GM18517 (cell line): ENCODE results near the gene CCDC9B.

ENCODE experiments used
- ATAC-seq: cut with Tn5 transposase; IDR thresholded peaks from one replicate; pipeline ENCODE4 v1.9.1; 2021; ENCODE audit warnings: mild to moderate bottlenecking, moderate library complexity; ENCODE audit not compliant: unreplicated experiment

The CCDC9B gene

DNA sequence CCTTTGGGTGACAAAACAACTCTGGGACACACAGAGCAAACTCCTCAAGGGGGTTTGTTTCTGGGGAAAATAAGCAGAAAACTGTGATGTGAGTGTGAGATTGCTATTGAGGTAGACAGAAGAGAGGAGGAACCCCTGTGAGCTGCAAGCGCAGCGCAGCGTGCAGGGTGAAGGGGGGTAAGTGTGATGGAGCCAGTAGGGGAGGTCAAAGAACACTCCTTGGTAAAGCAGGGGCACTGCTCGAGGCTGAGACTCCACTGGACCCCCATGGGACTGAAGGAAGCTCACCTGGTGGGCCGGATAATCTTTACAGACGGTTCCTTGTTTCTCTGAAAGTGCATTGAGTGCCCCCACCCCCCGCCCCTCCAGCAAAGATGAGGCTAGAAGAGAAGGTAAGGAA, 9.7 kb downstream of the CCDC9B start:
- ATAC-seq, result no peak

DNA sequence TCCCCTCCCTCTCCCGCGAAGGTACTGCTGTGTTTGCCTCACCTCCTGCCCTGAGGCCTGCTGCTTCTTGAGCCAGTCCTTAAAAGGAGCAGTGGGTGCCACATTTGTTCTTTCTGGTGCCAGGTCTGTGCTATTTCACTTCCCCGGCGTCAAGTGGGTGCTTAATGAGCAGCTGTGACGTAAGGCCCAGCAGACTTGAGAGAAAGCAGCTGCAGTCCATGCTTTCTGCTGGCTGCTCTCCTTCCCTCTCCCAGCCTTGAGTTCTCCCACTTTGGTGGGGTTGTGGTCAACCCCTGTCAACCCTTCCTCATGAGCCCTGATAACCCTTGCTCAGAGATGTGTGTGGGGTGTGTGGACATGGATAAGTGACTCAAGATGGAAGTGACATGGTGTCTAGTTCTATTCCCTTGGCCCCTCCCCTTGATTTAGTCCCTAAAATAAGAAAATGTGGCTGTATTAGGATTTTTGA, 10.3 kb downstream of the CCDC9B start:
- no peak for ATAC-seq

DNA sequence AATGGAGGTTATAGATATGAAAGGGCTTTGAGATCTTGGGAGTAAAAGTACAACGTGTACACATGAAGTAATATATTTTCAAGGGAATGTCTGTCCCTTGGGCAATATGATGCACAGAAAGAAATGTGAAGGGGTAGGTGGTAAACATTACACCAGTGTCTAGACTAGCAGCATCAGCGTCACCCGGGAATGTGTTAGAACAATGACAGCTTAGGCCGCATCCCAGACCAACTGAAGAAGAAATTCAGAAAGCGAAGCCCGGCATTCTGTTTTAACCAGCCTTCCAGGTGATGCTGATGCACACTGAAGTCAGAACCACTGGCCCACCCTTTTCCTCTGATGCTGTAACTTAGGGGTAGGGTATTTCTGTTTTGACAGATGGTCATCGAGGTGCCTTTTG, 10.9 kb downstream of the CCDC9B start:
- no peak for ATAC-seq

DNA sequence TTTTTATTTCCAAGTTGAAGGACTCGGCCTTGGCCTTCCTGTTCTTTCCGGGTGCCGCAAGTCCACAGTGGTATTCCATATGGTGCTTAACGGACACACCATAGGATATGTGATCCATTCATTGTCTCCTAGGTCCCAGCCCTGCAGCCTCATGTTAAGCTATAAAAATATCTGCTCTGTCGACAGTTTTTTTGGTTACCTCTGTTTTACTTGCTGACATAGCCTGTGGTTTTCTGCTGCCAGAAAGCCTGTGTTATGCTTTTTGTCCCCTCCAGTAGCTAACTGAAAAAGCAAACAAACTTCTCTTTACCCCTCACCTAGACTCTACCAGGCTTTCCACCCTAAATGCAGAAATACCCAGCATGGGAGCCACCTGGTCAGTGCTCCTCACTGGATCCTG, 12.0 kb downstream of the CCDC9B start:
- no peak for ATAC-seq

DNA sequence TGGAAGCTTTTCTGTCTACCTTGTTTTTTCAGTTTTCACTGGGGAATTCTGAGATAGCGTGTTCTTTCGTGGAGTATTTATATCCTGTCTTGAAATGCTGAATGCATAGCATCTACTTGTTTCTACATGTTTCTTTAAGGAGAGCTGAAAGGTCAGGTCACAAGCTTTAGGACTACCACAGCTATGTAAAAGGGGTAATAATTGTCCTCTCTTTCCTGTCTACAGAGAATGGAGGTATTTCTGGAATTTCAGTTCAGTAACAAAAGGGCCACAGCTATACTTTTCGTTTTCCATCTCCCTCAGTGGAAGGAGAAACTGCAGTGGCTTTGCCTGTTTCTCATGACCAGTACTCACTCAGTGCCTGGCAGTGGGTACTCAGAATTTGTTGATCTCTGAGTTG, 12.6 kb downstream of the CCDC9B start:
- ATAC-seq, result no peak

DNA sequence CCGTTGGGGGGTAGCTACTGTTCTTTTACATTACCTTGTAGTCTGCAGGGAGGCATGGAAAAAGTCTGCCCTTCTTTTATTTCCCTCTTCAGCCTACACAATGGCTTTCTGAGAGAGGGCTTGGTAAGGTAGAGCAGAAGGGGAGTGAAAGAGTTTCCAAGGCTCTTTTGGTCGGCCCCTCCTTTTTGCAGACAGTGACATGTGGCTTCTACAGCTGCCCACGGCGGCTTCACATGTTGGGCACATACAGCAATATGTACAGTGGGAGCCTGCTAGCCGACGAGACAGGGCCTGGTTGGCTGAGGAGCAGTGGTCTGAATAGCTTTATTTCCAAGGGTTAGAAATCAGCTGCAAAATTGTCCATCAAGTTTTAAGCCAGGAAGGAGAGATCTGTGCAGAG, 13.3 kb downstream of the CCDC9B start:
- no peak for ATAC-seq

DNA sequence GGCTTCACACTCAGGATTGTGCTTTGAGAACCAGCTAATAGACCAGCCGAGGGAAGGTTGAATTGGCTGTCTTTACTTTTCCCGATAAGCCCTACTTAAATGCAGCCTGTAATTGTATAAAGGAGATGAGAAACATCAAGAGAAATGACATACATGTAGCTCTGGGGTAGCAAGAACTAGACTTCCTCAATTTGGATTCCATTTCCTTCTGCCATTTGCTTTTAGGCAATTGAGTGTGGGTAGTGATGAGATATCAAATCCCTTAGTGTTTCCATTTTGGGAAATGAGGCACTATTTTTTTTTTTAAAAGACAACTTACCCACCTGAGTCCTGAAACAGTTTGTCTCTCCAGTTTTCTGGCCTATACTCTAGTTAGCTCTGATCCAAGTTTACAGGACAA, 15.0 kb downstream of the CCDC9B start:
- ATAC-seq, result no peak

DNA sequence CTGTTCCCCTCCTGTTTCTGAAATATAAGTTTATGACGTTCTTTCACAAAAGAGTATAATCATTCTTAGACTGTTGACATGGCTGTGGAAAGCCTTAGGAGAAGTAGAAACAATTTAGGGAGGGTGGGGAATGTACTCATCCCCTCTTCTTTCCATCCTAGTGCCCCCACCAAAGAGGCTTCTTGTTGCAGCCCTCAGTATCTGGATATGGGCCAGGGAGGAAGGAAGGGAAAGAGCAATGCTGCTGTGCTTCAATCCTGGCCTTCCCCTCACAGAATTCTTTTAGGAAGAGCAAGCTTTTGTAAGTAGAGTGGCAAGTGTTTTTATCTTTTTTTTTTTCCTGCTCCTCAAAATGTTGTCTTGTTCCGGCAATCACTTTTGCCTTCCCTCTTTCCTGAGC, 15.6 kb downstream of the CCDC9B start:
- ATAC-seq, result no peak

DNA sequence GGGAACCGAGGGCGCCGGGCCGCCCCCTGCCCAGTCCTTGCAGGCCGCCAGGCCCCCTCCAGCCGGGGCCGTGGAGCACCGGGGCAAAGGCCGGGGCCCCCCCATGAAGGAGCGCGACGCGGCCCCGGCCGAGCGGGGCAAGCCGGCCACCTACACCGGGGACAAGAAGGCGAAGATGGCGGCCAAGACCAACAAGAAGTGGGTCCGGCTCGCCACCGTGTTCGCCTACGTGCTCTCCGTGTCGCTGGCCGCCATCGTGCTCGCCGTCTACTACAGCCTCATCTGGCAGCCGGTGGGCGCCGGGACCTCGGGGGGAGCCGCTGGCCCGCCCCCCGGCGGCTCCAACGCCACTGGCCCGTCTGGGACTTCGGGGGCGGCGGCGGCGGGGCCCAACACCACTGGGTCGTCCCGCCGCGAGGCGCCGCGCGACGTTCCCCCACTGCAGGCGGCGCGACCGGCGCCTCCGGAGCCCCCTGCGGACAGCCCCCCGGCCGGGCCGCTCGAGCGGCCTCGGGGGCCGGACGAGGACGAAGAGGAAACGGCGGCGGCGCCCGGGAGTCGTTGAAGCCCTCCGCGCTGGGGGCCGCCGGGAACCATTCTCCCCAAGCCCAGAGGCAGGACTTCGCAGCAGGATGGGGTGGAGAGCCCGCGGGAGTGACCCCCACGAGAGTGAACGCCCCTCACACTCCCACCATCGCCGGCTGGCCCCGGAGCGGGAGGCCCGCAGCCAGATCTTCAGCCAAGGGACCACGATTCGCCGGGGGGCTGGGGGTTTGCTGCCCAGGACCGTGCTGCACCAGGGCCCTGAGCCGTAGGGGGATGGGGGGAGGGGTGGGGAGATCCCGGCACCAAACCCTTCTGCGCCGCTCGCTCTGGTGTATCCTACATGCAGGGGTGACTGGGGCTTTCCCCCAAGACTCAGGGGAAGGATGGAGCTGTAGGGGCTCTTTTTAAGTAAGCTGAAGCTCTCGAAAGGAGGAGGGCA, 16.5 kb downstream of the CCDC9B start:
- ATAC-seq, result no peak

DNA sequence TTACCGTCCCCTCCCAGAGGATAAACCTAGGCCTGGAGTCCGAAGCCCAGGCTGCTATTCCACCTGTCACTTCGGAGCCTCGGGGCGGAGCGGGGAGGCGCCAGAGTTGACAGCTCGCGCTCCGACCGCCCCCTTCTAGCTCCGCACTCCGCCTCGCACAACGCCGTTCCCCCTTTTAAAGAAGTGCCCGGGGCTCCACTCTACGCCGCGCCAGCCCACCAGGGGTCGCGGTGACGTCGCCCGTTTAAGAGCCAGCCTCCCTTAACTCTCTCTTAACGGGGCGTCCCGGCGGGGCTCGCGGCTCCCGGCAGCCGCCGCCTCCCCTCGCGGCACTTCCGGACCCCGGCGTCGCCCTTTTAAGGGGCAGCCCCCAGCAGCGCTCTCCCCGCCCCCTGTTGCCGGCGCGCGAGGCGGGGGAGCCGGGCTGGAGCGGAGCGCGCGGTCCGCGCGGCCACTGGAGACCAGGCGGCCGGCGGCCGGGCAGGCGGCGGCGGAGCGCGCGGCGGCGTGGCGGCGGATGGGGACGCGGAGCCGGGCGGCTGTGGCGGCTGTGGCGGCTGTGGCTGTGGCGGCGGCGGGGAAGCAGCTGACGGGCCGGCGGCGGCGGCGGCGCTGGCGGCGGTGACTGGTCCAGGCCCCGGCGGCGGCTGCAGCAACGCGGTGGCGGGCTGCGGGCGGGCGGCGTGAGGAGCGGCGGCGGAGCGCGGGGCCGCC, 17.3 kb downstream of the CCDC9B start, which contains the start of gene INAFM2:
Gene INAFM2 (plus strand): TSS at position 454 of the 714 bp plus-strand sequence. CDS start 364 bp downstream, outside the sequence.
- ATAC-seq, result peak; percentile 85

DNA sequence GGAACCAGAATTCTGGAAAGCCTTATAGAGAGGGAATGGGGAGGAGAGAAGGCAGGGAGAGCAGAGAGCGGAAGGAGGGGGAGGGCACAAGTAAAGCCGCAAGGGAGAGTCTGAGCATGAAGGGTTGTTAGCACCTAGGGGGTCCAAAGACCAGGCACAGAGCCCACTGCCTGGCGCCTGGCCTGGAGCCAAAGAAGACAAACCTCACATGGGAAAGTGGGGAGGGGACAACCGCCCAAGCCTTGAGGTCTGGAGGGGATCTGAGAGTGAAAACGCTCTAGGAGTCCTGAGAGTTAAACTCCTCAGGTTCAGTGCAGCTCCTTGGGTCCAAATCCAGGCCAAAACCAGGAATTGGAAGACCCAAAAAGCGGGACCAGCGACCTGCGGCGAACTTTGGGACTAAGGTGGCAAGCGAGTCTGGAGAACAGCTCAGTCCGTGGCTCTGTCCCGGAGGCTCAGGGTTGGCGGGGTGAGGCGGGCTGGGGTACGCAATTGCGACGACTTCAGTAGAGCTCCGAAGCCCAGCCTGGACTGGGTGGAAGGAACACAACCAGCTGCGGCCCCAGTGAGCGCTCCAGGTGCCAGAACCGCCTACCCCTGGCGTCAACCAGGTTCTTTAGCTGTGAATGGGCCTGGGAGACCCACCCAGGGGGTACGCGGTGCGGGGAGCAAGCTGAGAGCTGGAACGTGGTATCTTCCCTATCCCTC, 18.1 kb downstream of the CCDC9B start:
- no peak for ATAC-seq

DNA sequence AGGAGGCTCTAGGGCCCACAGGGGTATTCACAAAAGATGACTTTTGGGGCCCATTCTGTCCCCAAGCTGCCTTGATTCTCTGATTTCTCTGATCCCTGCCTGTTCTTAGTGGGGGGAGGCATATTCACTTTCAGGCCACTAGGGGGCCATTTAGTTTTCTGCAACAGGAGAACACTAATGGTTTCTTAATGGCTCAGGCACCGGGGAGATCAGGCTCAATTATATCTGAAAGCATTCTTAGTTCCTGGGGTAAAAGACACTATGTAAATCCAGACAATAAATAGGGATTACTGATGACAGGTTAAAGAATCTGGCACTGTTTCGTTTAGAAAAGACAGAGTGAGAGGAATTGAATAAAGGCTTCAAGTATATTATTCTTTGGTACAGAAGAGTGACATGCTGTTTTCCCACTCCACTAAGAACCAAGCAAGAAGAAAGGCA, 19.8 kb downstream of the CCDC9B start:
- ATAC-seq, result peak; percentile 29

DNA sequence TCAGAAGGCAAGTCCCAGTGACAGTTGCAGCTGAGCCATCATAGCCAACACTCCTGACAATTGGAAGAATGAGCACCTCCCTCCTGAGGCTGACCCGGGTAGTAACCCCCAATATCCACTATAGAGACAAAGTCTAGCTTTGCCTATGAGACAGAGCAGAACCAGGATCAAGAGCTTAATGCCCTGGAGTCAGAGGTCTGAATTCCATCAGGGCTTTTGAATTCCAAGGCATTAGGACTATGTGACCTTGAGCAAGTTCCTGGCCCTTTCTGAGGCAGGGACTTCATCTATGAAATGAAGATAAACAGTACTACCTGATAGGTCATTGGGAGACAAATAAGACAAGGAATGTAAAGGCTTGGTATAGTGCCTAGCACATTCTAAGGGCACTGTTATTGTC, 20.3 kb downstream of the CCDC9B start:
- no peak for ATAC-seq

DNA sequence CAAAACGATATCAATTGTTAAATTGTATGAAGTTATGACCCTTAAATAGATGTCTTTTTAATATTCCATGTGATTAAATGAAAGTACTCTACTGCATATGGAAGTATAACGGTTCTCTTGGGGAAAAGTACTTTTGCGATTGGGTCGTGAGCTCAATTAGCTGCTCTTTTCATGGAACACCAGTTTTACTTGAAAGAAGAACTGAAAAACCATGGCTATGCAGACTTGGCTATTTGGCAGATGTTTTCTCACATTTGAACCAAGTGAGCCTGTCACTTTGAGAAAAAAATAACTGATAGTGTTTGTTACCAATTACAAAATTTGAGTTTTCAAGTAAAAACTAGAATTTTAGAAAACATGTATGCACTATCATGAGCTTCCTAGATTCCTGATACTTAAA, 23.2 kb downstream of the CCDC9B start:
- no peak for ATAC-seq

DNA sequence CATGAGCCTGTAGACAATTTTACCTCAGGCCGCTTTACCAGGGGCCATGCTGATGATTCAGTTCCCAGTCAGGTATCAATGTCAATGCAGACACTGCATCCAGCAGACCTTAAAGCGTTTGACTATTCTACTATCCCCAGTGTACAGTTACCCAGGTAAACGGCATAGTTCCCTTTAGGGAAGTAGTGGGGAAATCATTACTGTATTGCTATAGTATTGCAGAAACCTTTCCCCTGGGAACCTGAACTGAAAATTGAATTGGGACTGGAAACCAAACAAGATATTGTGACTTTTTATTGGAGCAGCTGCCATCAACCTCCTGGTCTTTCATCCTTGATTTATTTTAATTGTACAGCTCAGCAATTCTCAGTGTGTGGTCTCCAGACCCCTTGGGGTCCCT, 23.8 kb downstream of the CCDC9B start:
- no peak for ATAC-seq

DNA sequence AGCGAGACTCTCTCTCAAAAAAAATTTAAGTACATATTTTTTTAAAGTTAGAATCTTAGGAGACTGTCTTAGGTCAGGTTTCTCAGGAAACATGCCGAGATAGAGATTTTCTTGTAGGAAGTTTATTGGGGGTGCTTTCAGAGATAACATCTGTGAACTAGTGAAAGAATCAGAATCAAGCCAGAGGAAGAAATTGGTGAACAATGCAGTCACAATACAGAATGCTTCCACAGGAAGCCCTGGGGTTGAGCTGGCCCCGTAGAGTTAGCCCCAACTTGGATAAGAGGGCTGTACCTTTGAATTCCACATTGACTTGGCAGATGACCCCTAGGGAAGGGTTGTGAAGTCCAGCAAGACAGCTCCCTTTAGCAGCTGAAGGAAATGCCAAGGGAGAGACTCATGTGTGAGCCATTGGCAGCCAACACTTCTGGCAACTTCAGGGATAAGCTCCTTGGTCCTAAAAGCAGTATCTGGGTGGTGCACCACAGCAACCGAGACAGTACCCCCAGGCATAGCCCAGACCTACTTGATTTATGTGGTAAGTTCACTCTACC, 25.9 kb downstream of the CCDC9B start:
- ATAC-seq, result no peak

DNA sequence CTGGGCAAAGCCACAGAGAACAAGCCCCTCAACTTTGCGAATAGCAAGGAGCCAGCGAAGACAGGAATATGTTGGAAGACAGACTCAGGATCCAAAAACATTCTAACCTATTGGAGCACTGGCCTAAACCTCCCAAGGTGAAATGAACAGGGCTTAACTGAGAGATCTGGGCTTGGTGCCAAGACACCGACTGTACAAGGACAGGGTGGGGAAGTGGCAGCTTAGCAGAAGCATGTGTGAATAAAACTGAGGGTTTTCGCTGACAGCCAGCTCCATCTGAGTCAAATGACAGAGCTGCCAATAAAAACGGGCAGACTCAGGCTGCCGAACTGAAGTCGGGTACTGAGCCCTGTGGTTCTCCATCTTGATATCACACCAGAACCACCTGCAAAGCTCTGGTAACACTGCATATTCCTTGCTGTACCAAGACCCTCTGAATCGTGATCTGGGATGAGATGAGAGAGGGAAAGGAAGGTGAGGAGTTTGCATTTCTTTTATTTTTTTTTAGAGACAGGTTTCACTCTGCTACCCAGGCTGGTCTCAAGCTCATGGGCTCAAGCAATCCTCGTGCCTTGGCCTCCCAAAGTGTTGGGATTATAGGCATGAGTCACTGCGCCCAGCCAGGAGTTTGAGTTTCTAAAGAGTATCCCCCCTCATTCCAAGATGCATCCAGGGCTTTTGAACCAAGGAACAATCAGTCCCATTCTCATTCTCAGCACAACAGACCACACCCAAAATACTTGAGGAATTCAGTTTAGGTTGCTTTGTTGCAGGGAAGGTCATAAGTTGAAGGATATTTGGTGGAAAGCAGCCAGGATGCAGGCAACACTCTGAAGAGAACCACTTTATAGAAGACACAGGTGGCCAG, 27.0 kb downstream of the CCDC9B start:
- no peak for ATAC-seq

DNA sequence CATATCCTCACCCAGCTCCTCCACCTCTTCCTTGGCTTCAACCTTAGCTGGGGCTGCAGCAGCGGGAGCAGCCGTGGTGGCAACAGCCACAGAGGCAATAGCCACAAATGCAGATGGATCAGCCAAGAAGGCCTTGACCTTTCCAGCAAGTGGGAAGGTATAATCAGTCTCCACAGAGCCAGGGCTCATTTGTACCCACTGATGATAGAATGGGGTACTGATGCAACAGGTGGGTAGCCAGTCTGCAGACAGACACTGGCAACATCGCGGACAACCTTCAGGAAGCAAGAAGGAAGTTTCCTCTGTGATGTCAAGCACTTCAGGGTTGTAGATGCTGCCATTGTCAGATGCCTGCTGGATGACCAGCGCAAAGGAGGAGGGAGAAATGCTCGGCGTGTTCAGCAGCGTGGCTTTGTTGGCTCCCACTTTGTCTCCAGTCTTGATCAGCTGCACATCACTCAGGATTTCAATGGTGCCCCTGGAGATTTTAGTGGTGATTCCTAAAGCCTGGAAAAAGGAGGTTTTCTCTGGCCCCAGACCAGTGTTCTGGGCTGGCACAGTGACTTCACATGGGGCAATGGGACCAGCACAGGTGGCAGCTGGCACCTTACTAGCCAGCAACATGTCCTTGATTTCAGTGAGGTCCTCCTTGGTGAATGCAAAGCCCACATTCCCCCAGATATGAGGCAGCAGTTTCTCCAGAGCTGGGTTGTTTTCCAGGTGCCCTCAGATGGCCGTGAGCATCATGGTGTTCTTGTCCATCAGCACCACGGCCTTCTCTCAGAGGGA, 28.2 kb downstream of the CCDC9B start:
- no peak for ATAC-seq

DNA sequence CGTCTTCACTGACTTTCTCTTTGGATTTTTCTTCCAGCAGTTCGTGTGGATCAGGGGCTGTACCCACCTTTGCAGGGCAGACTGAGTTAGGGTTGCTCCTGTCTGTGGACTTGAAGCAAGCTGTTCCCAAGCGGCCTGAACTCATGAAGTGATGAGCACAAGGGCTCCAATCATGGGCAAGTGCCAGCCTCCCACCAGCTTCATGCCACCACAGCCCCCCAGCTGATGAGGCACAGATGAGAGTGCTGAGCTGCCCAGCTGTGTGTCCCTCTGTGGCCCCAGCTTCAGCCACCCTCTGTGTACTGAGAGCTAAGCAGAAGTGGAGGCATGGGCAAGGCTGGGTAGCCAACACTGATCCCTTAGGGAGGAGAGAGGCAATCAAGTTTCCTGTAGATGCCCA, 29.7 kb downstream of the CCDC9B start:
- no peak for ATAC-seq
